Panc1 (cell line): ENCODE data around the gene WDFY2. TPM values are rescaled to one million over a fixed set of nuclear protein-coding genes. Genes with fewer than 3 reads are reported as not detected.

Experiments used
- ATAC-seq: fragments of 200-7000 bp; cut with Tn5 transposase; 2 replicates; pipeline ENCODE4 v1.9.1; 2020; ENCODE audit warnings: mild to moderate bottlenecking, moderate library complexity
- BruUV-seq: library from RNA; stranded (reverse); fragments of 400-500 nt; replicated peaks from 2 replicates; lab custom pipeline; 2021; lab: Mats Ljungman, UMichigan
- CTCF ChIA-PET: fragments of 300-600 bp; sonication (Branson Sonifier 250); formaldehyde crosslinking; loops from one replicate; lab custom pipeline; 2022; ENCODE audit warnings: antibody characterized with exemption; lab: Charles Lee
- POLR2A ChIA-PET: fragments of 300-600 bp; sonication (Branson Sonifier 250); formaldehyde crosslinking; loops from one replicate; lab custom pipeline; 2022; ENCODE audit warnings: antibody characterized with exemption; lab: Charles Lee
- DNase-seq: peaks from one replicate; pipeline ENCODE4 v3.0.0-alpha.2; 2010; ENCODE audit warnings: low read depth, low spot score
- H3K27ac ChIP-seq: 2 replicates; pipeline ENCODE4 v1.5.1; 2011; ENCODE audit warnings: mild to moderate bottlenecking, low read length, inconsistent platforms
- H3K27me3 ChIP-seq: fragments of 200-500 bp; sonication (Bioruptor generic); 2 replicates; pipeline ENCODE4 v1.6.0; 2014; ENCODE audit warnings: low read length, inconsistent platforms; ENCODE audit not compliant: control insufficient read depth, insufficient read depth
- H3K36me3 ChIP-seq: fragments of 200-500 bp; sonication (Bioruptor generic); 2 replicates; pipeline ENCODE4 v1.5.1; 2014; ENCODE audit warnings: inconsistent platforms, mild to moderate bottlenecking, low read length, moderate library complexity; ENCODE audit not compliant: control insufficient read depth, insufficient read depth
- H3K4me1 ChIP-seq: 2 replicates; pipeline ENCODE4 v1.5.1; 2011; ENCODE audit warnings: inconsistent platforms, mild to moderate bottlenecking, low read length, moderate library complexity; ENCODE audit not compliant: control insufficient read depth, insufficient read depth
- H3K4me3 ChIP-seq, 2 experiments: 2 replicates each; pipeline ENCODE4 v1.5.1; 2011 to 2012; ENCODE audit warnings: low read depth in 2 of 2, low read length in 2 of 2, mild to moderate bottlenecking in 2 of 2, inconsistent platforms in 1 of 2, moderate library complexity in 1 of 2
- H3K9me3 ChIP-seq: fragments of 200-500 bp; sonication (Bioruptor generic); 2 replicates; pipeline ENCODE4 v1.5.1; 2014; ENCODE audit warnings: low read depth, mild to moderate bottlenecking, inconsistent platforms, low read length, moderate library complexity; ENCODE audit not compliant: control insufficient read depth, insufficient read depth
- POLR2AphosphoS5 ChIP-seq: IDR thresholded peaks from 2 replicates; pipeline ENCODE4 v1.6.1; 2012; ENCODE audit warnings: mild to moderate bottlenecking, low read depth, low read length, moderate library complexity
- SIN3A ChIP-seq: IDR thresholded peaks from 2 replicates; pipeline ENCODE4 v1.6.1; 2012; ENCODE audit warnings: low read depth, mild to moderate bottlenecking, low read length, moderate library complexity, borderline replicate concordance; ENCODE audit not compliant: insufficient read depth
- TCF7L2 ChIP-seq: IDR thresholded peaks from 2 replicates; pipeline ENCODE4 v1.6.1; 2011; ENCODE audit warnings: mild to moderate bottlenecking, low read depth, low read length, inconsistent platforms
- in situ Hi-C: cut with HindIII; loops from 2 replicates; pipeline ENCODE4 v1.10.0; 2016; ENCODE audit warnings: low sequenced_read_pairs, low pct_unique_long_range_greater_than_20kb
- intact Hi-C: fragments of 100-400 bp; cut with micrococcal nuclease; formaldehyde crosslinking; loops from one replicate; pipeline ENCODE4 v1.10.0; 2022; ENCODE audit not compliant: unreplicated experiment
- total RNA-seq: library from RNA; stranded (reverse); gene quantifications from one replicate; pipeline ENCODE4 v1.2.1, GENCODE V29; 2021; ENCODE audit not compliant: unreplicated experiment
- TF ChIP-seq, protein P1 (sequence below), 2 experiments: IDR thresholded peaks; 2 replicates each; pipeline ENCODE4 v1.6.1; 2011 to 2012; ENCODE audit warnings: low read depth in 2 of 2, control low read depth in 1 of 2, low read length in 1 of 2, mild to moderate bottlenecking in 1 of 2, moderate library complexity in 1 of 2; ENCODE audit not compliant: insufficient read depth in 1 of 2
- TF ChIP-seq, protein P2 (sequence below): fragments of 450-650 bp; IDR thresholded peaks from 2 replicates; pipeline ENCODE4 v1.5.1; 2017; ENCODE audit warnings: mild to moderate bottlenecking

The WDFY2 gene
- total RNA-seq, 1 experiment from 2014 or later, result 7.8 TPM

DNA sequence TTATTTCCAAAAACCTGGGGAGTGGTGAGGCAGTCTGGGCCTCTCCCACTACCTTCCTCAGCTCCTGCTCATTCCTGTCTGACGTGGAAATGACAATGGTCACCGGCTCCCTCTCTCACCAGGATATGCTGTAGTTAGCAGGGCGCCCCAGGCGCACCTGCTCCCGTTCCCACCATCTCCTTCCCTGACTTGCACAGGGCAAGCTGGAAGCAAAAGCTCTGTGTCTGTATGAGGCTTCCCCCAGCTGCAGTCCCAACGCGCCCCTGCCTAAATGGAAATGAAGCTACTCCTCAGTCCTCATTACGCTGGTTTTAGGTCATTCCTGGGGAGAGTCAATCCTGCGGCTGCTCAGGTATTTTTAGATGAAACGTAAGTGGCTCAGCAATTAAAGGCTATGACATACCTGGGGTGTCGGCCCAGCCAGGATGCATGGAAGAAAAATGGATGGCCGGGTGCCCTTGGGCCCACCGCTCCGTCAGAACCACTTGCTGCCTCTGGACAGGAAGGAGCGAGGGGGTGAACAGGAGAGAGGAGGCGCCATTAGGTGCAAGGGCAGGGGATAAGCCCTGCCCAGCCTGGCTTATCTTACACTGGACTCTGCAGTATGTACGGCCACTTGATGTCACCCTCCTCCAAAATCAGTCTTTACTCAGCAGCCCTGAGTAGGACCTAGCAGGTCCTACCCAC, 187.3 kb downstream of the WDFY2 start:
- TF ChIP-seq TCF7L2, result no peak
- TF ChIP-seq, protein P1, sequence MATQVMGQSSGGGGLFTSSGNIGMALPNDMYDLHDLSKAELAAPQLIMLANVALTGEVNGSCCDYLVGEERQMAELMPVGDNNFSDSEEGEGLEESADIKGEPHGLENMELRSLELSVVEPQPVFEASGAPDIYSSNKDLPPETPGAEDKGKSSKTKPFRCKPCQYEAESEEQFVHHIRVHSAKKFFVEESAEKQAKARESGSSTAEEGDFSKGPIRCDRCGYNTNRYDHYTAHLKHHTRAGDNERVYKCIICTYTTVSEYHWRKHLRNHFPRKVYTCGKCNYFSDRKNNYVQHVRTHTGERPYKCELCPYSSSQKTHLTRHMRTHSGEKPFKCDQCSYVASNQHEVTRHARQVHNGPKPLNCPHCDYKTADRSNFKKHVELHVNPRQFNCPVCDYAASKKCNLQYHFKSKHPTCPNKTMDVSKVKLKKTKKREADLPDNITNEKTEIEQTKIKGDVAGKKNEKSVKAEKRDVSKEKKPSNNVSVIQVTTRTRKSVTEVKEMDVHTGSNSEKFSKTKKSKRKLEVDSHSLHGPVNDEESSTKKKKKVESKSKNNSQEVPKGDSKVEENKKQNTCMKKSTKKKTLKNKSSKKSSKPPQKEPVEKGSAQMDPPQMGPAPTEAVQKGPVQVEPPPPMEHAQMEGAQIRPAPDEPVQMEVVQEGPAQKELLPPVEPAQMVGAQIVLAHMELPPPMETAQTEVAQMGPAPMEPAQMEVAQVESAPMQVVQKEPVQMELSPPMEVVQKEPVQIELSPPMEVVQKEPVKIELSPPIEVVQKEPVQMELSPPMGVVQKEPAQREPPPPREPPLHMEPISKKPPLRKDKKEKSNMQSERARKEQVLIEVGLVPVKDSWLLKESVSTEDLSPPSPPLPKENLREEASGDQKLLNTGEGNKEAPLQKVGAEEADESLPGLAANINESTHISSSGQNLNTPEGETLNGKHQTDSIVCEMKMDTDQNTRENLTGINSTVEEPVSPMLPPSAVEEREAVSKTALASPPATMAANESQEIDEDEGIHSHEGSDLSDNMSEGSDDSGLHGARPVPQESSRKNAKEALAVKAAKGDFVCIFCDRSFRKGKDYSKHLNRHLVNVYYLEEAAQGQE (IDR thresholded peaks at IDR 0.05; ENCODE audit: insufficient read depth in 1 of 2, low read depth in 2 of 2, low read length in 1 of 2), result no peak
- ChIA-PET POLR2A (no interaction called here), CTCF (no interaction called here)
- no peak overlapping the region for H3K4me3 ChIP-seq
- ATAC-seq (peak; percentile 67; the same call in 1 of the 2 replicates), DNase-seq (no peak)
- in situ Hi-C loops (no loop called here), intact Hi-C loops (no loop called here)
- H3K9me3 ChIP-seq, result no peaks in the 10 kb centered on the region
- H3K4me1 ChIP-seq, result no peaks in the 10 kb centered on the region
- H3K27me3 ChIP-seq, result no peaks in the 10 kb centered on the region
- BruUV-seq, result no TSS peak
- no peaks in the 10 kb centered on the region for H3K36me3 ChIP-seq
- no peak overlapping the region for H3K27ac ChIP-seq

DNA sequence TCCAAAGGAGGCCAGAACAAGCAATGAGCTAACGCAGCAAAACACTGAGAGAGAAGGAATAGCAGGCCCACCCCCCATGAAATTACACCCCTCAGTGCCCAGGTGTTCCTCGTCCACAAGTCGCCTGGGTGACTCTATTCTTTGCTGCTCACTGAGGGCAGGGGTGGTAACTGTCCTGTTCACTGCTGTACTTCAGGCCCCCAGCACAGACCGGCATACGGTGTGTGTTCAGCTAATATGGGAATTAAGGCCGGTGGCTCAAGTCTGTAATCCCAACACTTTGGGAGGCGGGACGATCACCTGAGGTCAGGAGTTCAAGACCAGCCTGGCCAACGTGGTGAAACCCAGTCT, 187.8 kb downstream of the WDFY2 start:
- intact Hi-C loops (no loop called here), in situ Hi-C loops (no loop called here)
- BruUV-seq, result no TSS peak
- CTCF ChIA-PET, result no interaction called here
- no peak overlapping the region for H3K27ac ChIP-seq
- H3K4me3 ChIP-seq, result no peak overlapping the region
- no peaks in the 10 kb centered on the region for H3K4me1 ChIP-seq
- ATAC-seq (no peak), DNase-seq (no peak)
- H3K36me3 ChIP-seq, result no peaks in the 10 kb centered on the region
- TF ChIP-seq POLR2AphosphoS5, result no peak
- TF ChIP-seq, protein P1 (IDR thresholded peaks at IDR 0.05; ENCODE audit: insufficient read depth in 1 of 2, low read depth in 2 of 2, low read length in 1 of 2), result no peak
- no peaks in the 10 kb centered on the region for H3K9me3 ChIP-seq
- H3K27me3 ChIP-seq, result no peaks in the 10 kb centered on the region
- POLR2A ChIA-PET, result no interaction called here

DNA sequence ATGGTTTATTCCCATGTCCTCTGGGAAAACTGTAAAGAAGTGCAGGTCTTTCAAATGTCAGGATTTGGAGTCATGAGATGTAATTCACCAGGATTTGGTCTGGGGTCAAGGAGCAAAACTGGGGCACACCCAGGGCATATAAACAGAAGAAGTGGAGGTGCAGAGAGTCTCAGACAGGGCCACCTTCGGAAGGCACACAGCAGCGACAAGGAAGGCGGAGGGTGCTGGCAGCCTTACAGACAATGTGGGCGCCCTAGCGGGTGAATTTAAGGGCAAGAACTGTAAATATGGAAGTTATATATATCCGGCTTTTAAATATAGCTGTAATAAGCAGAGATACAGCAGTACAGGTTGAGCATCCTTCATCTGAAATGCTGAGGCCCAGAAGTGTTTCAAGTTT, 188.5 kb downstream of the WDFY2 start:
- BruUV-seq, result no TSS peak
- POLR2A ChIA-PET, result no interaction called here
- H3K9me3 ChIP-seq, result no peaks in the 10 kb centered on the region
- no peak overlapping the region for H3K27ac ChIP-seq
- no peaks in the 10 kb centered on the region for H3K27me3 ChIP-seq
- no peaks in the 10 kb centered on the region for H3K36me3 ChIP-seq
- intact Hi-C loops, result no loop called here
- ATAC-seq (no peak), DNase-seq (no peak)
- no peak for TF ChIP-seq SIN3A
- no peak for TF ChIP-seq TCF7L2
- TF ChIP-seq, protein P1 (IDR thresholded peaks at IDR 0.05; ENCODE audit: insufficient read depth in 1 of 2, low read depth in 2 of 2, low read length in 1 of 2), result no peak
- TF ChIP-seq, protein P2, sequence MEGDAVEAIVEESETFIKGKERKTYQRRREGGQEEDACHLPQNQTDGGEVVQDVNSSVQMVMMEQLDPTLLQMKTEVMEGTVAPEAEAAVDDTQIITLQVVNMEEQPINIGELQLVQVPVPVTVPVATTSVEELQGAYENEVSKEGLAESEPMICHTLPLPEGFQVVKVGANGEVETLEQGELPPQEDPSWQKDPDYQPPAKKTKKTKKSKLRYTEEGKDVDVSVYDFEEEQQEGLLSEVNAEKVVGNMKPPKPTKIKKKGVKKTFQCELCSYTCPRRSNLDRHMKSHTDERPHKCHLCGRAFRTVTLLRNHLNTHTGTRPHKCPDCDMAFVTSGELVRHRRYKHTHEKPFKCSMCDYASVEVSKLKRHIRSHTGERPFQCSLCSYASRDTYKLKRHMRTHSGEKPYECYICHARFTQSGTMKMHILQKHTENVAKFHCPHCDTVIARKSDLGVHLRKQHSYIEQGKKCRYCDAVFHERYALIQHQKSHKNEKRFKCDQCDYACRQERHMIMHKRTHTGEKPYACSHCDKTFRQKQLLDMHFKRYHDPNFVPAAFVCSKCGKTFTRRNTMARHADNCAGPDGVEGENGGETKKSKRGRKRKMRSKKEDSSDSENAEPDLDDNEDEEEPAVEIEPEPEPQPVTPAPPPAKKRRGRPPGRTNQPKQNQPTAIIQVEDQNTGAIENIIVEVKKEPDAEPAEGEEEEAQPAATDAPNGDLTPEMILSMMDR, result no peak
- TF ChIP-seq POLR2AphosphoS5, result no peak
- CTCF ChIA-PET, result no interaction called here
- in situ Hi-C loops, result no loop called here
- no peak overlapping the region for H3K4me3 ChIP-seq
- H3K4me1 ChIP-seq, result no peaks in the 10 kb centered on the region
